Measurements from ENCODE around the gene FAM110D. TPM values are rescaled to one million over a fixed set of nuclear protein-coding genes. Genes with fewer than 3 reads are reported as not detected.

FAM110D gene
- total RNA-seq, 1 experiment from 2014 or later: 0.16 TPM

DNA sequence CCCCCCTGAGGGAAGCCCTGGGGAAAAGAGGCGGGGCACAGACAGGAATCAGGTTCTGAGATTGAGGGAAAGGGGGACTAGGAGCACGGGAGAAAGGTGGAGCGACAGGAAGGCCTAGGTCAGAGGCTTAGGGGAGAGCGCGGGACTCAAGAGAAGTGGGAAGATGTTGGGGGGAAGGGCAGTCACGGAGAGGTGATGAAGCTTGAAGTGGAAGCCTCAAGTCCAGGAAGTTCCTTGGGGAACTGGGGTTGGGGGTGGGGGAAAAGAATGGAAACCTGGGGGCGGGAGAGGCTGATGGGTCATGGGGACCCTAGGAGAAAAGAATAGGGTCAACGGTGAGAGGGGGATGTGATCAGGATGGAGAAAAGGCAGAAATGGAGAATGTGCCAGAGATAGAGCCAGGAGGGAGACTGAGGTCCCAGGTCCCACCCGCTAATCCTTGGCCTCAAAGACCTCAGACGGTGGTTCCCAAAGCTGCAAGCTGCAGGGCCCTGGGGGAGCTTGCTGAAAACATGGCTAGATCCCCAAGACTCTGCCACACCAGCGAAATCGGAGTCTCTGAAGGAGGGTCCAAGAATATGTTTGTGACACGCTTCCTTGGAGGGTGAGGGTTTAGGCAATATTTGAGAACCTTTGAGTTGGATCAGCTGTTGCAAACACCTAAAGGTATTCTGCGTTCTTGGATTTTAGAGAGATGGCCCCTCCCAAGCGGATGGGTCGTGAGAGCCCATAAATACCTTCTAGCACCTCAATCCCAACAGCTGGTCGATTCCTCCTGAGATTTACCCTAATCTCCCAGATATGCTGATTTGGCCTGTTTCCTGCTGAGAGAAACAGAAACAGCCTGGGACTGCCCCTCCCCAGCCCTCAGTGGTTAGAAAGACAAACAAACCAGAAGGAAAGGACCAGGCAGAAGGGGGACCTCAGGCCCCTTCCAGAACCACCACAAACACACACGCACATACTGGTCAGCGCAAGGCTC lies 6.3 kb downstream of the FAM110D start:
- peaks cover 9% of the 10 kb centered on the region; the same call in 1 of the 2 replicates for H3K4me1 ChIP-seq
- H3K27me3 Mint-ChIP-seq (ENCODE audit: insufficient read depth, unreplicated experiment): no peaks in the 10 kb centered on the region
- peak overlapping the region; percentile 64 for H3K4me3 Mint-ChIP-seq (ENCODE audit: unreplicated experiment)
- no peaks in the 10 kb centered on the region for H3K27me3 ChIP-seq (replicated peaks; ENCODE audit: control insufficient read depth, insufficient read depth, low read length)
- H3K36me3 ChIP-seq (ENCODE audit: control insufficient read depth, insufficient read depth, low read length): no peaks in the 10 kb centered on the region
- POLR2A ChIA-PET: no interaction called here
- H3K36me3 Mint-ChIP-seq (ENCODE audit: insufficient read depth, unreplicated experiment): peaks cover 6% of the 10 kb centered on the region
- H3K4me1 Mint-ChIP-seq (ENCODE audit: low read depth, unreplicated experiment): peaks cover 6% of the 10 kb centered on the region
- no peak for DNase-seq
- H3K9me3 ChIP-seq: no peaks in the 10 kb centered on the region
- intact Hi-C loops (cut with micrococcal nuclease; ENCODE audit: unreplicated experiment): loop anchor here (5.0 kb wide), 1 partner anchor 128 kb away; no protein-coding TSS in a partner anchor
- TF ChIP-seq, protein P1, sequence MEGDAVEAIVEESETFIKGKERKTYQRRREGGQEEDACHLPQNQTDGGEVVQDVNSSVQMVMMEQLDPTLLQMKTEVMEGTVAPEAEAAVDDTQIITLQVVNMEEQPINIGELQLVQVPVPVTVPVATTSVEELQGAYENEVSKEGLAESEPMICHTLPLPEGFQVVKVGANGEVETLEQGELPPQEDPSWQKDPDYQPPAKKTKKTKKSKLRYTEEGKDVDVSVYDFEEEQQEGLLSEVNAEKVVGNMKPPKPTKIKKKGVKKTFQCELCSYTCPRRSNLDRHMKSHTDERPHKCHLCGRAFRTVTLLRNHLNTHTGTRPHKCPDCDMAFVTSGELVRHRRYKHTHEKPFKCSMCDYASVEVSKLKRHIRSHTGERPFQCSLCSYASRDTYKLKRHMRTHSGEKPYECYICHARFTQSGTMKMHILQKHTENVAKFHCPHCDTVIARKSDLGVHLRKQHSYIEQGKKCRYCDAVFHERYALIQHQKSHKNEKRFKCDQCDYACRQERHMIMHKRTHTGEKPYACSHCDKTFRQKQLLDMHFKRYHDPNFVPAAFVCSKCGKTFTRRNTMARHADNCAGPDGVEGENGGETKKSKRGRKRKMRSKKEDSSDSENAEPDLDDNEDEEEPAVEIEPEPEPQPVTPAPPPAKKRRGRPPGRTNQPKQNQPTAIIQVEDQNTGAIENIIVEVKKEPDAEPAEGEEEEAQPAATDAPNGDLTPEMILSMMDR (IDR thresholded peaks at IDR 0.05; ENCODE audit: insufficient read depth in 1 of 2, low read depth in 1 of 2, low read length in 1 of 2, severe bottlenecking in 1 of 2, unreplicated experiment in 1 of 2): no peak
- no peaks in the 10 kb centered on the region for H3K9me3 Mint-ChIP-seq (ENCODE audit: unreplicated experiment)
- H3K27ac Mint-ChIP-seq (ENCODE audit: unreplicated experiment): no peak overlapping the region
- CTCF ChIA-PET: no interaction called here
- BruUV-seq (replicated peaks): no TSS peak
- H3K4me3 ChIP-seq (ENCODE audit: low read depth, low read length): no peak overlapping the region; the same call in 1 of the 2 replicates

DNA sequence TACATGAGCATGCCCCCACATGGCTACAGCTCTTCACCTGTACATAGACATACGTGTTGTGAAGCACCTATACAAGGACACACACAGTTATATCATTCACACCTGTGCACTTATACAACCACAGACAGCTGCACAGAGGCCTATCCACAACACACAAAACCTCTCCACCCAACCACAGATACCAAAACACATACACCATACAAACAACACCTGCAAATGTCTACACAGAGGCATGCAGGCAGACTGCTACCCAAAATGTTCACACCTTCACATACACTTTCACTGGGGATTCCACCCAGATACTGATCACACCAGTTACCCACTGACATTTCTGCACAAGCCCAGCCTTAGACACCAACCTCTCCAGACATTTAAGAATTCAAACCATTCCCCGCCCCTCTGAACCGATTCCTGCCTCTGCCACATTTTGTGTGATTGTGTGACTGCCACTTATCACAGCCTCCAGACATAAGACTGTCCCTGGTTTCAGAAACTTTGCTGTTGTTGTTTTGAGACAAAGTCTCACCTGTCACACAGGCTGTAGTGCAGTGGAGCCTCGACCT lies 7.9 kb downstream of the FAM110D start:
- H3K9me3 ChIP-seq: no peaks in the 10 kb centered on the region
- intact Hi-C loops (cut with micrococcal nuclease; ENCODE audit: unreplicated experiment): no loop called here
- ChIA-PET POLR2A (no interaction called here), CTCF (no interaction called here)
- TF ChIP-seq, protein P1 (IDR thresholded peaks at IDR 0.05; ENCODE audit: insufficient read depth in 1 of 2, low read depth in 1 of 2, low read length in 1 of 2, severe bottlenecking in 1 of 2, unreplicated experiment in 1 of 2): no peak
- H3K27ac Mint-ChIP-seq (ENCODE audit: unreplicated experiment): no peak overlapping the region
- peaks cover 9% of the 10 kb centered on the region for H3K36me3 Mint-ChIP-seq (ENCODE audit: insufficient read depth, unreplicated experiment)
- H3K36me3 ChIP-seq (ENCODE audit: control insufficient read depth, insufficient read depth, low read length): no peaks in the 10 kb centered on the region
- no peak overlapping the region for H3K4me3 ChIP-seq (ENCODE audit: low read depth, low read length)
- BruUV-seq (replicated peaks): no TSS peak
- H3K4me3 Mint-ChIP-seq (ENCODE audit: unreplicated experiment): no peak overlapping the region
- no peaks in the 10 kb centered on the region for H3K27me3 ChIP-seq (replicated peaks; ENCODE audit: control insufficient read depth, insufficient read depth, low read length)
- DNase-seq: no peak
- peaks cover 6% of the 10 kb centered on the region; the same call in 1 of the 2 replicates for H3K4me1 ChIP-seq
- H3K9me3 Mint-ChIP-seq (ENCODE audit: unreplicated experiment): no peaks in the 10 kb centered on the region
- H3K4me1 Mint-ChIP-seq (ENCODE audit: low read depth, unreplicated experiment): peaks cover 6% of the 10 kb centered on the region
- H3K27me3 Mint-ChIP-seq (ENCODE audit: insufficient read depth, unreplicated experiment): no peaks in the 10 kb centered on the region

- H3K27me3 Mint-ChIP-seq (ENCODE audit: insufficient read depth, unreplicated experiment): no peaks in the 10 kb centered on the region
- peak within 1 kb of the TSS; percentile 81 for H3K4me3 ChIP-seq (ENCODE audit: low read depth, low read length)
- TF ChIP-seq, protein P1 (IDR thresholded peaks at IDR 0.05; ENCODE audit: insufficient read depth in 1 of 2, low read depth in 1 of 2, low read length in 1 of 2, severe bottlenecking in 1 of 2, unreplicated experiment in 1 of 2): no peak
- H3K4me3 Mint-ChIP-seq (ENCODE audit: unreplicated experiment): peak within 1 kb of the TSS; percentile 79
- peaks cover 9% of the 10 kb centered on the region for H3K36me3 Mint-ChIP-seq (ENCODE audit: insufficient read depth, unreplicated experiment)
- H3K27me3 ChIP-seq (replicated peaks; ENCODE audit: control insufficient read depth, insufficient read depth, low read length): no peaks in the 10 kb centered on the region
- peak within 1 kb of the TSS; percentile 84 for H3K27ac Mint-ChIP-seq (ENCODE audit: unreplicated experiment)
- intact Hi-C loops (cut with micrococcal nuclease; ENCODE audit: unreplicated experiment): loop anchor here (1.0 kb wide), 1 partner anchor 66 kb away; the partner anchor contains the start of gene CEP85
- ChIA-PET CTCF (interaction anchor here (0.6 to 2.1 kb wide), 3 partner anchors 10 to 65 kb away, joined by 5 to 58 read pairs (median 8); partner anchors contain the start of genes CEP85 and CNKSR1), POLR2A (no interaction called here)
- H3K4me1 Mint-ChIP-seq (ENCODE audit: low read depth, unreplicated experiment): peaks cover 6% of the 10 kb centered on the region
- H3K9me3 ChIP-seq: no peaks in the 10 kb centered on the region
- no peaks in the 10 kb centered on the region for H3K36me3 ChIP-seq (ENCODE audit: control insufficient read depth, insufficient read depth, low read length)
- no peaks in the 10 kb centered on the region for H3K9me3 Mint-ChIP-seq (ENCODE audit: unreplicated experiment)
- peaks cover 6% of the 10 kb centered on the region; the same call in 1 of the 2 replicates for H3K4me1 ChIP-seq
- BruUV-seq (replicated peaks): no TSS peak
- no peak for DNase-seq
These were observed 9.7 kb downstream of the FAM110D start, which contains the start of gene C1orf232 for GRCh38 chr1:26168410-26169197. Gene C1orf232 (minus strand): TSS chr1:26168963. CDS start chr1:26168499, 464 bp downstream.

Measured in Caco-2 (cell line).